Body of pancreas (tissue), 4 donors: ENCODE results near the gene SETD2. TPM values are rescaled to one million over a fixed set of nuclear protein-coding genes. Genes with fewer than 3 reads are reported as not detected.

ENCODE experiments used
- ATAC-seq: fragments of 150-250 bp; one replicate; pipeline ENCODE4 v1.9.1; 2016
- DNase-seq, 4 donors: peaks; one replicate each; pipeline ENCODE4 v3.0.0-alpha.2; 2019
- H3K27ac ChIP-seq, 4 donors: fragments of 200-600 bp; sonication (generic); 1 replicate in 3 of 4; 2 replicates in 1 of 4; pipeline versions ENCODE4 v1.5.1 to v1.6.1; 2016 to 2019; ENCODE audit warnings: mild to moderate bottlenecking in 1 of 4, mixed read lengths in 1 of 4, moderate library complexity in 1 of 4
- H3K27me3 ChIP-seq, 2 donors: fragments of 200-600 bp; sonication (generic); one replicate each; pipeline ENCODE4 v1.6.0; 2016; ENCODE audit warnings: mild to moderate bottlenecking in 1 of 2
- H3K36me3 ChIP-seq, 2 donors: fragments of 200-600 bp; sonication (generic); replicated peaks in 1 of 2; 2 replicates each; pipeline ENCODE4 v1.5.1; 2016; ENCODE audit warnings: low read depth in 2 of 2; ENCODE audit not compliant: insufficient read depth in 1 of 2
- H3K4me1 ChIP-seq: fragments of 200-600 bp; sonication (generic); one replicate; pipeline ENCODE4 v1.6.0; 2016
- H3K4me3 ChIP-seq, 2 donors: fragments of 200-600 bp; sonication (generic); 1 replicate in 1 of 2; 2 replicates in 1 of 2; pipeline ENCODE4 v1.5.1; 2016 to 2019
- H3K9me3 ChIP-seq, 3 donors: fragments of 200-600 bp; sonication (generic); 1 replicate in 2 of 3; 2 replicates in 1 of 3; pipeline ENCODE4 v1.5.1; 2016
- POLR2A ChIP-seq, 3 donors: fragments of 450-650 bp; IDR thresholded peaks; one replicate each; pipeline ENCODE4 v1.6.1; 2016; ENCODE audit warnings: antibody characterized with exemption in 3 of 3, mild to moderate bottlenecking in 2 of 3
- WGBS, 2 donors: methylation state at CpG; one replicate each; pipeline ENCODE4 v1.1.5; 2017; 5-methylcytosine and 5-hydroxymethylcytosine counted together
- intact Hi-C: fragments of 100-400 bp; cut with DNase I; formaldehyde crosslinking; loops from one replicate; pipeline ENCODE4 v1.15.1; 2023
- total RNA-seq, 2 donors: library from RNA; depleted of rRNA; stranded (reverse); fragments of >200 nt; gene quantifications; one replicate each; pipeline ENCODE4 v1.1.0, GENCODE V29; 2016
- TF ChIP-seq, protein P1 (sequence below), 7 experiments: fragments of 450-650 bp in 4 of 7; fragments of 200-600 bp in 3 of 7; sonication (generic) in 3 of 7; IDR thresholded peaks; one replicate each; pipeline ENCODE4 v1.5.1; 2016 to 2019; ENCODE audit warnings: antibody characterized with exemption in 7 of 7

SETD2 gene
- total RNA-seq, 2 donors from 2014 or later, result 49.5 to 70.2 TPM

DNA sequence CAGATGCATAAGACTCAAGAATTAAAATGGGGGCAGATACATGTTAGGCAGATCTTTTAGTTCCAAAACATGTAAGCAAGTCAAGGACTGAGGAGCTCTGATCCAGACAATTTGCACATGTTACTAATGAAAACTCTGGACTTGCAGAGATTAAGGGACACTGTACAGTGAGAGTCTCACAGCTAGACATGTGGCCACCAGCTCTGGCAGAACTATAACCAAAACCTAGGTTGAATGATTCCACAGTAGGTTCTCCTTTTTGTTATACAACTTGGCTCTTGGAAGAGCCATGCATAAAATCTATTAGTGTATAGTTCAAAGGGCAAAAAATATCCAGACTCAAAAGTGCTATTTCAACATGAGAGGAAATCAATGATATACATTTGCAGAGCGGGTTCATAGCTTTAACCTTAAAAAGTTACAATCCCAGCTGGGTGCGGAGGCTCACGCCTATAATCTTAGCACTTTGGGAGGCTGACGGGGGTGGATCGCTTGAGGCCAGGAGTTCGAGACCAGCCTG lies 61.8 kb downstream of the SETD2 start:
- TF ChIP-seq POLR2A (IDR thresholded peaks at IDR 0.05), result no peak
- TF ChIP-seq, protein P1, sequence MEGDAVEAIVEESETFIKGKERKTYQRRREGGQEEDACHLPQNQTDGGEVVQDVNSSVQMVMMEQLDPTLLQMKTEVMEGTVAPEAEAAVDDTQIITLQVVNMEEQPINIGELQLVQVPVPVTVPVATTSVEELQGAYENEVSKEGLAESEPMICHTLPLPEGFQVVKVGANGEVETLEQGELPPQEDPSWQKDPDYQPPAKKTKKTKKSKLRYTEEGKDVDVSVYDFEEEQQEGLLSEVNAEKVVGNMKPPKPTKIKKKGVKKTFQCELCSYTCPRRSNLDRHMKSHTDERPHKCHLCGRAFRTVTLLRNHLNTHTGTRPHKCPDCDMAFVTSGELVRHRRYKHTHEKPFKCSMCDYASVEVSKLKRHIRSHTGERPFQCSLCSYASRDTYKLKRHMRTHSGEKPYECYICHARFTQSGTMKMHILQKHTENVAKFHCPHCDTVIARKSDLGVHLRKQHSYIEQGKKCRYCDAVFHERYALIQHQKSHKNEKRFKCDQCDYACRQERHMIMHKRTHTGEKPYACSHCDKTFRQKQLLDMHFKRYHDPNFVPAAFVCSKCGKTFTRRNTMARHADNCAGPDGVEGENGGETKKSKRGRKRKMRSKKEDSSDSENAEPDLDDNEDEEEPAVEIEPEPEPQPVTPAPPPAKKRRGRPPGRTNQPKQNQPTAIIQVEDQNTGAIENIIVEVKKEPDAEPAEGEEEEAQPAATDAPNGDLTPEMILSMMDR (IDR thresholded peaks at IDR 0.05), result no peak
- no peak overlapping the region for H3K4me3 ChIP-seq
- no peaks in the 10 kb centered on the region for H3K27me3 ChIP-seq
- no peaks in the 10 kb centered on the region for H3K36me3 ChIP-seq
- ATAC-seq (no peak), DNase-seq (no peak)
- H3K4me1 ChIP-seq, result no peaks in the 10 kb centered on the region
- H3K9me3 ChIP-seq, result no peaks in the 10 kb centered on the region
- 91 to 98% methylated on average over 6 of the region's 6 CpGs for WGBS, 2 donors
- no peak overlapping the region for H3K27ac ChIP-seq
- intact Hi-C loops, result no loop called here

DNA sequence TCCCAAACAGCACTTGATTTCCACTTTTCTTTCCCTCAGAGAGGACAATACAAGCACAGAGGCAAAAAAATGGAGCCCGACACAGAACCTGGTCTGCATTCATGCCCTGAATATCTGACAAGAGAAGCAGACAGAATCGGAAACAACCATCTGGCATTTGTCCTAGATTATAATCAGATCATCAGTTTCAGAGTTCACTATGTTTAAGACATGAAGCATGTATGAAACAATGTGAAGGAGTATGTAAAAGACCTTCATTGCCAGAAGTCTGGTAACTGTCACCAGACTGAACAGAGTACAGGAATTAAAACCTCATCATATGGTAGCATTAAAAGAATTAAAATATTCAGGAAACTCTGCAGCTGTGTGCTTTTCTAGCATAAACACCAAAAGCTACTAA lies 65.0 kb downstream of the SETD2 start:
- TF ChIP-seq POLR2A (IDR thresholded peaks at IDR 0.05), result no peak
- TF ChIP-seq, protein P1 (IDR thresholded peaks at IDR 0.05), result no peak
- intact Hi-C loops, result no loop called here
- 75 to 84% methylated on average over 2 of the region's 2 CpGs for WGBS, 2 donors
- ATAC-seq (no peak), DNase-seq (no peak)
- Histone ChIP-seq H3K27me3 (no peaks in the 10 kb centered on the region), H3K4me1 (no peaks in the 10 kb centered on the region), H3K36me3 (peaks cover 0 to 4% of the 10 kb centered on the region in 2 donors), H3K4me3 (no peak overlapping the region), H3K9me3 (no peaks in the 10 kb centered on the region), H3K27ac (no peak overlapping the region)

DNA sequence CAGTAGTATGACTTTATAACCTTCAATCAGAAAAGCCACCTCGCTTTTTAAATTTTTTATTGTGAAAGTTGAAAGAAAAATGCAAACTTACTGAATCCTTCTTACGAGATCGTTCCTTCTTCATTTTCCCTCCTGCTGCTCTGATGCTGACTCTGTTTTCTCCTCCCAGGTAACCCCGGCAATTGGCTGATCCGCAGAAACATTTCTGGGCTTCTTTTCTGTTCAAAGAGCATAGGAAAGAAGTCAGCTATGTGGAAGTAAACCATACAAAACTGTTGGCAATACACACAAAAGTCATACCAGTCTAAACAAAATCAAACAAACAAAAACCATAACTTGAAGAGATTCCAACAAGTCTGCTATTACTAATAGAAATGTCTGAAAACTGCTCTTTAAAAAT lies 66.0 kb downstream of the SETD2 start:
- peaks cover 0 to 4% of the 10 kb centered on the region in 2 donors for H3K36me3 ChIP-seq
- ATAC-seq, result no peak
- TF ChIP-seq POLR2A (IDR thresholded peaks at IDR 0.05), result no peak
- TF ChIP-seq, protein P1 (IDR thresholded peaks at IDR 0.05), result no peak
- H3K4me3 ChIP-seq, result no peak overlapping the region
- H3K9me3 ChIP-seq, result no peaks in the 10 kb centered on the region
- WGBS, 2 donors, result 92 to 93% methylated on average over 5 of the region's 5 CpGs
- DNase-seq, result no peak
- intact Hi-C loops, result no loop called here
- no peaks in the 10 kb centered on the region for H3K4me1 ChIP-seq
- no peaks in the 10 kb centered on the region for H3K27me3 ChIP-seq
- no peak overlapping the region for H3K27ac ChIP-seq

DNA sequence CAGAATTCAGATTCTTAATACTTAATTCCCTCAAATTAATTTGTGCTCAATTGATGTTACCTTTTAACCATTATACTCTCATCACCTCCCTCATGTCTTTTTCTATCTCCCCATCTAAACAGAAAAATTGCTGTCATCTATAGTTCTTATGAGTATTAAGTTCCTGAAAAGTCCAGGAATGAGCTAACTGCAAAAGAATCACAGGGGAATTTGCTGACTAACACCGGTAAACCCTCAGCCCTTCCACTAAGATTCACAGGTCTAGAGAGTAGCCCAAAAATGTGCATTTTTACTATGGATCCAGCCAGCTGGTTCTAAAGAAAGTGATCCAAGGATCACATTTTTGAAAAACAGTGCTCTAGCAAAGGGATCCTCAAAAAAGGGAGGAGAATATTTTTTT lies 67.0 kb downstream of the SETD2 start:
- Histone ChIP-seq H3K9me3 (no peaks in the 10 kb centered on the region), H3K4me1 (no peaks in the 10 kb centered on the region), H3K36me3 (peaks cover 0 to 5% of the 10 kb centered on the region in 2 donors), H3K27me3 (no peaks in the 10 kb centered on the region), H3K4me3 (no peak overlapping the region), H3K27ac (no peak overlapping the region)
- ATAC-seq (no peak), DNase-seq (no peak)
- TF ChIP-seq, protein P1 (IDR thresholded peaks at IDR 0.05), result no peak
- TF ChIP-seq POLR2A (IDR thresholded peaks at IDR 0.05), result no peak
- intact Hi-C loops, result no loop called here
- WGBS, 2 donors, result 87 to 92% methylated on average over 1 of the region's 1 CpG

- no peak for DNase-seq
- ATAC-seq, result no peak
- Histone ChIP-seq H3K27me3 (no peaks in the 10 kb centered on the region), H3K36me3 (peaks cover 0 to 8% of the 10 kb centered on the region in 2 donors), H3K9me3 (no peaks in the 10 kb centered on the region), H3K4me3 (no peak overlapping the region), H3K27ac (no peak overlapping the region), H3K4me1 (no peaks in the 10 kb centered on the region)
- 87 to 89% methylated on average over 3 of the region's 3 CpGs for WGBS, 2 donors
- TF ChIP-seq, protein P1 (IDR thresholded peaks at IDR 0.05), result no peak
- no peak for TF ChIP-seq POLR2A (IDR thresholded peaks at IDR 0.05)
- intact Hi-C loops, result no loop called here
Measured at GRCh38 chr3:47092090-47092489, 71.8 kb downstream of the SETD2 start.
